DMS 273 (cell line): ENCODE results near the gene UQCC5.

Experiments
- DNase-seq: peaks from one replicate; lab custom pipeline; 2025; ENCODE audit not compliant: unreplicated experiment; lab: John Stamatoyannopoulos, UW

The UQCC5 gene

DNA sequence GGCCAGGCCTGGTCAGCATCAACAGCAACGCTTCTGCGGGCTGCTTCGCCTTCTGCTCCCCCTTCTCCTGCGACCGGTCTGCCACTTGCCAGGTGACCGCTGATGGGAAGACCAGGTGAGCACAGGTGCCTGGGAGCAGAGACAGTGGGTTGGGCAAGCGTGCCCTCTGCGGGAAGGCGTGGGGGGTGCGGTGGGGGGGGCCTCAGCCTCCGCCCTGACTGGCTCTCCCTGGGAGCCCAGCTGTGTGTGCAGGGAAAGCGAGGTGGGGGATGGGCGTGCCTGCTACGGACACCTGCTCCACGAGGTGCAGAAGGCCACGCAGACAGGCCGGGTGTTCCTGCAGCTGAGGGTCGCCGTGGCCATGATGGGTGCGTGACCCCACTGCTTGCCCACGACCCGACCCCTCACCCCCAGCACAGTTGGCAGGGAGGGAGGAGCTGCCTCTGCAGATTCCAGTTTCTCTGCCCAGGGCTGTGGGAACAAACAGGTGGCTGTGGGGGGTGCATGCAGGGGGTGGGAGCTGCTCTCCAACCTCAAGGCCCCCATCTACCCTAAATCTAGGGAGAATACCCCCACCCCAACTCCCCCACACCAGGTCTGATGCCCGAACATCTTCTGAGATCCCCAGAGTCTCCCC lies 32.5 kb upstream of the UQCC5 start:
- no peak for DNase-seq

DNA sequence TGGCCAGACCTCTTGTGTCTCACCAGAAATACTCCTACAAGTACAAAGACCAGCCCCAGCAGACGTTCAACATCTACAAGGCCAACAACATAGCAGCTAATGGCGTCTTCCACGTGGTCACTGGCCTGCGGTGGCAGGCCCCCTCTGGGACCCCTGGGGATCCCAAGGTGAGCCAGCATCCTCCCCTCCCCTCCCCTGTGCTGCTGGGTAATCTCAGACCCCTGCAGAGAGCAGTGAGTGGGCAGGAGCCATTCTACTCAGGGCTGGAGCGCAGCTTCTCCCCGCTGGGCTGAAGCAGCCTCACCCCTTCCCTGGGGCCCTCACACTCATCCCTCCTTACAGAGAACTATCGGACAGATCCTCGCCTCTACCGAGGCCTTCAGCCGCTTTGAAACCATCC lies 31.4 kb upstream of the UQCC5 start:
- DNase-seq, result no peak

DNA sequence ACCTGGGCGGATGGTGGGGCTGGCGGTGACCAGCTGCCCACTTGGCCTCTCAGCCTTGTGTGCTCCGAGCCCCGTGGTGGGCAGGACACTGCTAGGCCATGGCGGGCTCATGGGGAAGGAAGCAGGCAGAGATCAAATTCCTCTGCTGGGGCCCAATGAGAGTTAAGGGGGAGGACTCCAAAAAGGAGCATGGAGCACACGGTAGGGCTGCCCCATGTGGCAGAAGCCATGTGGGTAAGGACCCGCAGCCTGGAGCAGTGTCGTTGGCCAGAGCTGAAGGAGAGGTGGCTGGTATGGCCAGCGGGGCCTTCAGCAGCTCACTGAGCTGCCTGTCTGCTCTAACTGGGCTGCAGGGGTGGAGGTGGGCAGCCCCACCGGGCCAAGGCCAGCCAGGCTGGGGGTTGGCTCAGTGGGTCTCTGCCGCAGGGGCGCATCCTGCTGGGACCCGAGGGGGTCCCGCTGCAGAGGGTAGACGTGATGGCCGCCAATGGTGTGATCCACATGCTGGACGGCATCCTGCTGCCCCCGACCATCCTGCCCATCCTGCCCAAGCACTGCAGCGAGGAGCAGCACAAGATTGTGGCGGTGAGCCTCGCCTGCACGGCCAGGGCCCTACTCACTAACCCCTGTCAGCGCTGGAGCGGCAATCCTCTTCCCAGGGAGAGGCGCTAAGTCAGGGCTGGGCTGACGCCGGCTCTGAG lies 30.0 kb upstream of the UQCC5 start:
- DNase-seq, result no peak

GRCh38 chr3:52507359-52507758 lies 29.0 kb upstream of the UQCC5 start:
- DNase-seq, result no peak

GRCh38 chr3:52509753-52510328 lies 26.6 kb upstream of the UQCC5 start:
- peak; percentile 19 for DNase-seq

DNA sequence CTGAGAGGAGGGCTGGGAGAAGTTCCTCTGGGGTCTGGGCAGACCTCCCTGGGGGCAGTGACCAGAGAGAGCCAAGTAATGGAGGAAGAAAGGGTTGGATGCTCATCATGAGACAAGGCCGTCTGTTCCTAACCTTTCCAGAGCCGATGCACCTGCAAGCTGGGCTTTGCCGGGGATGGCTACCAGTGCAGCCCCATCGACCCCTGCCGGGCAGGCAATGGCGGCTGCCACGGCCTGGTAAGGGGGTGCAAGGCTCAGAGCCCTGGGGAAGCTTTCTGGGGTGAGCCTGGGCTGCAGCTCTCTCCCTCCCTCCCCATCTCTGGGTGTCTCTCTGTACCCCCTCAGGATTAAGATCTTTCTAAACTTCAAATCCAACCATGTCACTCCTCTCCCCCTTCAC lies 24.9 kb upstream of the UQCC5 start:
- no peak for DNase-seq

DNA sequence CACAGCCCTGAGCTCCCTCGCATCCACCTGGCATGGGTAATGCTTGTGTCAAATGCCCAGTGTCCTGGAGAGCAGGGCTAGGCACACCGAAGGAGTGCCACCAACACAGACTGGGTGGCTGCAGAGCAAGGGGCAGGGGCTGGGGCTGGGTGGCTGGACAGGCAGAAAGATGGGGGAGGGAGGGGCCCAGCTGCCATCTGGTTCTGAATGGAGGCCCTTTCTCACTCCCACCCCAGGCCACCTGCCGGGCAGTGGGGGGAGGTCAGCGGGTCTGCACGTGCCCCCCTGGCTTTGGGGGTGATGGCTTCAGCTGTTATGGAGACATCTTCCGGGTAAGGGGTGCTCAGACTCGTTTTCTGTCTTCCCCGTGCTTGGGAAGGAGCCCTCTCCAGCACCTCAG lies 24.3 kb upstream of the UQCC5 start:
- no peak for DNase-seq

DNA sequence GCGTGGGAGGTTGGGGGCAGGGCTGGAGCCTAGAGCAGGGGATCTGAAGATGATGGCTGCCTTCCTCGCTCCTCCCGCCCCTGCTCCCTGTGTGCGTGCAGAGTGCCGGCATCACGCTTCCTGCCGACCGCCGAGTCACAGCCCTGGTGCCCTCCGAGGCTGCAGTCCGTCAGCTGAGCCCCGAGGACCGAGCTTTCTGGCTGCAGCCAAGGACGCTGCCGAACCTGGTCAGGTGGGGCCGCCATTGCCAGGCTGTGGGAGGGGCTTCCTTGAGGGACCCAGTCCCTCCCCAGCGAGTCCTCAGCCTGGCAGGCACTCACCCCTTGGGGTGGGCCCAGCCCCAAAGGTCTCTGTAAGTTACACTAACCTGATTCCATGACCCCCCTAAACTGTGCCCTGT lies 23.7 kb upstream of the UQCC5 start:
- DNase-seq, result no peak

GRCh38 chr3:52513281-52513680 lies 23.1 kb upstream of the UQCC5 start:
- no peak for DNase-seq

DNA sequence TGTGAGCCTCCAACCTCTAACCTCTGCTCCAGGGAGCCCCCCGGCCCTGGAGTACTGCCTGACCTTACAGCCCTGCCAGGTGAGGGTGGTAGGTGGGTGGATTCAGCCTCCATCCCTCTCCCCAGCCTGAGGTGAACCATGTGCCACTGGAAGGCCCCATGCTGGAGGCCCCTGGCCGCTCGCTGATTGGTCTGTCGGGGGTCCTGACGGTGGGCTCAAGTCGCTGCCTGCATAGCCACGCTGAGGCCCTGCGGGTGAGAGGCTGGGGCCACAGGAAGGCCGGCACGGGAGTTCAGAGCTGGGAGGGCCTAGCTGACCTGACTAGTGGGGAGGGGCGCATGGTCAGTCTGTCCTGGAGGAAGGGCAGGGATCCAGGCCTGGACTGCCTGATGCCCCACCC lies 21.8 kb upstream of the UQCC5 start:
- DNase-seq, result no peak

DNA sequence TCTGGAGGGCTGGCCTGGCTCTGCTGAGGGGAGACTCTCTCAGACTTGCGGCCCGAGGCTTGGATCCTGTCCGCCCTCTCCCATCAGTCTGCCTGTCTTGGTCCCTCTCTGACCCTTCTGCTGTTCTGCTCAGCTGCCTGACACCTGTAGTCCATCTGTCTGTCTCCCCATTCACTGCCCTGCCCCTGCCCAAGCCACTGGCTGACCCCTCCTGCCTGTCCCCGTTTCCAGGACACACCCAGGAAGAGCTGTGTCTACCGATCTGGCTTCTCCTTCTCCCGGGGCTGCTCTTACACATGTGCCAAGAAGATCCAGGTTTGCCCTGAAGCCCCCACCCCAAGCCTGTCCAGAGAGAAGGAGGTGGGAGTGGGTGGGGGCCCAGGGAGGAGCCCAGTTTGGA lies 21.2 kb upstream of the UQCC5 start:
- no peak for DNase-seq

GRCh38 chr3:52516509-52517195 lies 19.8 kb upstream of the UQCC5 start:
- DNase-seq, result no peak

- DNase-seq, result no peak
Measured at GRCh38 chr3:52517796-52518722, 18.3 kb upstream of the UQCC5 start.

DNA sequence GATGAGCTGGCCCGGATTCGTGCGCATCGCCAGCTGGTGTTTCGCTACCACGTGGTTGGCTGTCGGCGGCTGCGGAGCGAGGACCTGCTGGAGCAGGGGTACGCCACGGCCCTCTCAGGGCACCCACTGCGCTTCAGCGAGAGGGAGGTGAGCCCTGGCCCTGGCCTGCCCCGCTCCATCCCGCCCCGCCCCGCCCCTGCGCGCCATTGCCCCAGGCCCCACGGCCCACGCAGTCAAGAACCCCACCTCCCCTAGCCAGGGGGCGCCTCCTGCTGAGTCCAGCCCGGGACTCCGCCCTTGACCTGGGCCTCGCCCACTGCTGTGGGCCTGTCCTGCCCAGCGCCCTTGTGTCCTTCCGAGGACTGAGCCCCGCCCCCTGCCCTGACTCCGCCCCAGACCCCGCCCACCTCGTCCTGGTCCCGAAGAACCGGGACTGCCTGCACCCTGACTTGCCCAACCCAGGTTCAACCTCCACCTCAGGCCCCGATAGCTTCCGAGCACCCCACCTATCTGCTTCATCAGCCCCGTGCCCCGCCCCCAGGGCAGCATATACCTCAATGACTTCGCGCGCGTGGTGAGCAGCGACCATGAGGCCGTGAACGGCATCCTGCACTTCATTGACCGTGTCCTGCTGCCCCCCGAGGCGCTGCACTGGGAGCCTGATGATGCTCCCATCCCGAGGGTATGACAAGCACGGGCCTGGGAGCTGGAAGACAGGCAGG lies 17.5 kb upstream of the UQCC5 start:
- no peak for DNase-seq

DNA sequence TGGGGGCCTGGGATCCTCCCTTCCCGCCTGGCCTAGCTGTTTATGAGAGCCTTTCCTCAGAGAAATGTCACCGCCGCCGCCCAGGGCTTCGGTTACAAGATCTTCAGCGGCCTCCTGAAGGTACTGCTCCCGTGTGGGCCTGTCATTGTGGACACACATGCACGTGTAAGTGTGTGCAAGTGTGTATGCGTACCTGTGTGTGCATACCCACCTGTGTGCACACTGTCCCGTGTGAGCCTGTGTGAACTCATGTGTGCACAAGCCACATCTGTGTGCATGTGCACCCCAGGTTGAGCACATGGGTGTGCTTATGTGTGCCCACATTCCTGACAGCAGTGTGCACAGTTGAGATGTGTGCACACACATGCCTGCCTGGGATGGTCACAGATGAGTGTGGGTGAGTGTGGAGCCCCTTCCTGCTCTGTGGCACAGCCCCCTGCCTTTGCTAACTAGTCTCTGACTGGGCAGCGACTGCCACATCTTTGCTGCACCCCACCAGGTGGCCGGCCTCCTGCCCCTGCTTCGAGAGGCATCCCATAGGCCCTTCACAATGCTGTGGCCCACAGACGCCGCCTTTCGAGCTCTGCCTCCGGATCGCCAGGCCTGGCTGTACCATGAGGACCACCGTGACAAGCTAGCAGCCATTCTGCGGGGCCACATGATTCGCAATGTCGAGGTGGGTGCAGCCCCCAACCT lies 16.8 kb upstream of the UQCC5 start:
- DNase-seq, result no peak

DNA sequence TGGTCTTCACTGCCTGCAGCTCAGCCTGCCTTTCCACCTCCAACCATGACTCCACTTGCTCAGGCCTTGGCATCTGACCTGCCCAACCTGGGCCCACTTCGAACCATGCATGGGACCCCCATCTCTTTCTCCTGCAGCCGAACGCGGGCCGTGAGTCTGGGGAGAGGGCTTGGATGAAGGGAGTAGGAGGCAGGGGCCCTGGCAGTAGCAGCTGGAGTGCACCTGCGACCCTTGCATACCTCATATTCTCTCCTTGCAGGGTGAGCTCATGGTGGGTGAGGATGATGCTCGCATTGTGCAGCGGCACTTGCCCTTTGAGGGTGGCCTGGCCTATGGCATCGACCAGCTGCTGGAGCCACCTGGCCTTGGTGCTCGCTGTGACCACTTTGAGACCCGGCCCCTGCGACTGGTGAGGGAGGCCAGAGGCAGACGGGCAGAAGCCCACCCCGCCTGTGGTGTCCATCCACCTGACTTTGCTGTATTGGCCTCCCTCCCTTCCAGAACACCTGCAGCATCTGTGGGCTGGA lies 16.2 kb upstream of the UQCC5 start:
- DNase-seq, result no peak

DNA sequence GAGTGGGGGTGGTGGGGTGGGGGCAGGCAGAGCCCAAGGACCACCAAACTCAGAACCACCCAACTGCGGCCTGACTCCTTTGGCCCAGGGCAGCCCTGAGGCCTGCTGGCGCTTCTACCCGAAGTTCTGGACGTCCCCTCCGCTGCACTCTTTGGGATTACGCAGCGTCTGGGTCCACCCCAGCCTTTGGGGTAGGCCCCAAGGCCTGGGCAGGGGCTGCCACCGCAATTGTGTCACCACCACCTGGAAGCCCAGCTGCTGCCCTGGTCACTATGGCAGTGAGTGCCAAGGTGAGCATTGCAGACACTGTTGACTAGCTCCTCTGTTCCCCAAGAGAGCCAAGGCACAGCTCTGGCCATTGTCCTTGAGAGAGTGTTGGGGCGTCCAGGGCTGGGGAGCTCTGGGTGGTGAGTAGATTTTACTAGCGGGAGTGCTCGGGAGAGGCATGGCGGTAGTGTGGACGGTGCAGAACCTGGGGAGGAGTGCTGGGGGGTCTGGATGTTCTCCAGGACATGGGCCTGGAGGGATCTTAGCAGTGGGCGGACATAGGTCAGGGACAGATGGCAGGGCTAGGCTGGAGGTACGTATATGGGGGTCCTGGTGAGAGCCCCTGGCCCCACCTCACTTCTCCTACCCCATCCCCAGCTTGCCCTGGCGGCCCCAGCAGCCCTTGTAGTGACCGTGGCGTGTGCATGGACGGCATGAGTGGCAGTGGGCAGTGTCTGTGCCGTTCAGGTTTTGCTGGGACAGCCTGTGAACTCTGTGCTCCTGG lies 15.5 kb upstream of the UQCC5 start:
- DNase-seq, result no peak

DNA sequence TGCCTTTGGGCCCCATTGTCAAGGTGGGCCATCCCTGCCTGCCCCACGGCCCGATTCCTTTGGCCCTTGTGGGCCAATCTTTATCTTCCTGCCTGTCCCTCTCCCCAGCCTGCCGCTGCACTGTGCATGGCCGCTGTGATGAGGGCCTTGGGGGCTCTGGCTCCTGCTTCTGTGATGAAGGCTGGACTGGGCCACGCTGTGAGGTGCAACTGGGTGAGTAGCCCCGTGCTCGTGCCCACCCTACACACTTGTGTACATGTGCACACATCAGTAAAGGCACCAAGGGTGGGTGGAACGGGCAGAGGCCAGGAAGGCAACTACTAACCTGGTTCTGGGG lies 14.9 kb upstream of the UQCC5 start:
- no peak for DNase-seq
